ENCODE data around the gene NUDT19. TPM values are rescaled to one million over a fixed set of nuclear protein-coding genes. Genes with fewer than 3 reads are reported as not detected.

The NUDT19 gene
- total and polyA plus RNA-seq, 9 donors = 3.6 to 13.0 (median 6.3) TPM

DNA sequence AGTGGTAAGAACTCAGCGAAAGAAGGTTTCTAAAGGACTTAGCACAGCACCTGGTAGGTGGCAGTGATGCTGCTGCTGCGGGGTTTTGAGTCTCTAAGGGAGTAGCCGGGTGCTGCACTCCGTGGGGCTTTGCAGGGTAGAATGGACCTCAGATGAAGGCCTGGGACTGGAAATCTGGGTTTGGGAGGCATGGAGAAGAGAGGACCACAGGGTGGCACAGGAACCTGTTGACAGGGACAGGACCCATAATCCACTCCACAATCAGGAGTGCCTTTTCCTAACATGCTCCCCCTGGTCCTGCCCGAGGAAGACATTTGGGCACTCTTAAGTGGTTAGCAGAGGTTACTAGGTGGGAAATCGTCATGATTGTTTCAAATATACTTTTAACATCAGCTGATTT is 57.7 kb downstream of the NUDT19 start:
- no peaks in the 10 kb centered on the region for H3K27me3 ChIP-seq
- H3K9me3 ChIP-seq = no peaks in the 10 kb centered on the region
- no peaks in the 10 kb centered on the region for H3K4me1 ChIP-seq (ENCODE audit: insufficient read depth)
- intact Hi-C loops (cut with DNase I) = no loop called here
- TF ChIP-seq CTCF (IDR thresholded peaks at IDR 0.05) = no peak
- no peak for TF ChIP-seq POLR2A (IDR thresholded peaks at IDR 0.05)
- TF ChIP-seq EP300 (IDR thresholded peaks at IDR 0.05) = no peak
- H3K27ac ChIP-seq = no peak overlapping the region
- no peak overlapping the region for H3K4me3 ChIP-seq
- 69 to 71% (median 71%) methylated on average over 6 of the region's 6 CpGs for WGBS, 3 donors
- H3K36me3 ChIP-seq = no peaks in the 10 kb centered on the region
- no peak for DNase-seq

DNA sequence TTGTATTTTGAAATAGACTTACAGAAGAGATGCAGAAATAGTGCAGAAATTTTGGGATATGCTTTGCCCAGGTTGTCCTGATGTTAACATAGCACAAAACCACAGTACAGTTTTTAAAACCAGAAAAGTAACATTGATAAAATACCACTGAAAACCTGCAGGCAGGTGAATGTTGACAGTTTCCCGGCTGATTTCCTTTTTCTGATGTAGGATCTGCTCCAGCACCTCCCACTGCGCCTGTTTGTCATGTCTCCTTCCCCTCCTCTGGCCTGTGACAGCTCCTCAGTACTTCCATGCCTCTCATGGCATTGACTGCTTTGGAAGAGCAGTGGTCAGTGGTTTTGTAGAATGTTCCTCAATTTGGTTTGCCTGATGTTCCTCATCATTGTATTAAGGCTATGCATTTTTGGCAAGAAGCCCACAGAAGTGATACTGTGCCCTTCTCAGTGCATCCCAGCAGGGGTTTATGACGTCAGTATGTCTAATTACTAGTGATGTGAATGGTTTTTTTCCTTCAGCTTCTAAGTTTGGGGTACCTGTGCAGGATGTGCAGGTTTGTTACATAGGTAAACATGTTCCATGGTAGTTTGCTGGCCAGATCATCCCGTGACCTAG is 58.9 kb downstream of the NUDT19 start:
- Histone ChIP-seq H3K4me1 (ENCODE audit: insufficient read depth) (no peaks in the 10 kb centered on the region), H3K4me3 (no peak overlapping the region), H3K27me3 (no peaks in the 10 kb centered on the region), H3K27ac (no peak overlapping the region), H3K9me3 (no peaks in the 10 kb centered on the region), H3K36me3 (no peaks in the 10 kb centered on the region)
- WGBS, 3 donors = 52 to 67% (median 55%) methylated on average over 4 of the region's 4 CpGs
- intact Hi-C loops (cut with DNase I) = no loop called here
- TF ChIP-seq EP300 (IDR thresholded peaks at IDR 0.05) (no peak), CTCF (IDR thresholded peaks at IDR 0.05) (no peak), POLR2A (IDR thresholded peaks at IDR 0.05) (no peak)
- no peak for DNase-seq

DNA sequence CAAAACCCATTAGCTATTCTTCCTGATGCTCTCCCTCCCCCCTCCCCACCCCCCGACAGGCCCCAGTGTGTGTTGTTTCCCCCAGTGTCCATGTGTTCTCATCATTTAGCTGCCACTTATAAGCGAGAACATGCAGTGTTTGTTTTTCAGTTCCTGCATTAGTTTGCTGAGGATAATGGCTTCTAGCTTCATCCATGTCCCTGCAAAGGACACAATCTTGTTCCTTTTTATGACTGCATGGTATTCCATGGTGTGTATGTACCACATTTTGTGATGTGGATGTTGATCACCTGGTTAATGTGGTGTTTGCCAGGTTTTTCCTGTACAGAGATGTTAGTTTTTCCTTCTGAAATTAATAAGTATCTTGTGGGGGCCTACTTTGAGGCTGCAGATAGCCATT is 59.4 kb downstream of the NUDT19 start:
- no peak for DNase-seq
- Histone ChIP-seq H3K4me3 (no peak overlapping the region), H3K36me3 (no peaks in the 10 kb centered on the region), H3K27me3 (no peaks in the 10 kb centered on the region), H3K9me3 (no peaks in the 10 kb centered on the region), H3K27ac (no peak overlapping the region), H3K4me1 (ENCODE audit: insufficient read depth) (no peaks in the 10 kb centered on the region)
- intact Hi-C loops (cut with DNase I) = no loop called here
- TF ChIP-seq POLR2A (IDR thresholded peaks at IDR 0.05) = no peak
- 74 to 85% (median 84%) methylated on average over 2 of the region's 2 CpGs for WGBS, 3 donors

DNA sequence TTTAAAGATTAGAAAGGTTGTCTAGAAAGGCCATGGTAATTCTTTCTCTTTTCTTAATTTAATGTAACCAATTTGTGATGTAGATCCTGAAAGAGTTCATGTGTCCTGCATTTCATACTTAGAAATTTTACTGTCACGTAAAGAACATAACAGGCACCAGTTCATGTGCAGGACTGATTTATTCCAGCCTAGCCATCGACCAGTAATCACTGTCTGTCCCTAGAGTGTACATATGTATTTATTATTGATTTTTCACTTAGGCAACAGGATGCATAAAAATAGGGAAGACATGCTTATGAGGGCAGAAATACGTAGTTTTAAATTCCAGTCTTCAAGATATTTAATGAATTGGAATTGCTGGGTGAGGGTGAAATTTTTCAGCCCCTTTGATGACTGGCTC is 65.6 kb downstream of the NUDT19 start:
- H3K27ac ChIP-seq = no peak overlapping the region
- H3K9me3 ChIP-seq = peaks cover 0 to 5% of the 10 kb centered on the region in 2 donors
- H3K36me3 ChIP-seq = no peaks in the 10 kb centered on the region
- intact Hi-C loops (cut with DNase I) = no loop called here
- no peak for DNase-seq
- H3K4me1 ChIP-seq (ENCODE audit: insufficient read depth) = no peaks in the 10 kb centered on the region
- no peak overlapping the region for H3K4me3 ChIP-seq
- no peak for TF ChIP-seq EP300 (IDR thresholded peaks at IDR 0.05)
- TF ChIP-seq POLR2A (IDR thresholded peaks at IDR 0.05) = no peak
- no peak for TF ChIP-seq CTCF (IDR thresholded peaks at IDR 0.05)
- 77 to 88% (median 83%) methylated on average over 3 of the region's 3 CpGs for WGBS, 3 donors
- no peaks in the 10 kb centered on the region for H3K27me3 ChIP-seq

Small RNAs within 50 kb of the gene (small RNA-seq; reads per million reads assigned to genes)
- gene RN7SL789P = not detected

Other genes with a start within 250 kb of the NUDT19 start
- 10 to 100 TPM; 53.2 to 92.4 (median 67.1) TPM for gene PDCD5, start 110.6 kb upstream of the NUDT19 start, total RNA-seq
- 100 to 1,000 TPM in 1 of 2 donors, 10 to 100 TPM in 1; 63.3 to 122 TPM for gene PDCD5, start 110.6 kb upstream of the NUDT19 start, polyA plus RNA-seq
- gene ANKRD27, start 16.6 kb upstream of the NUDT19 start, total RNA-seq = 10 to 100 TPM; 10.6 to 33.6 (median 23.5) TPM
- gene ANKRD27, start 16.6 kb upstream of the NUDT19 start, polyA plus RNA-seq = 10 to 100 TPM in 1 of 2 donors, 1 to 10 TPM in 1; 9.9 to 19.4 TPM
- gene RGS9BP, start 16.0 kb upstream of the NUDT19 start, total RNA-seq = under 1 TPM in 2 of 7 donors, not detected in 5; 0.17 to 0.31 TPM
- gene RGS9BP, start 16.0 kb upstream of the NUDT19 start, polyA plus RNA-seq = under 1 TPM; 0.06 to 0.15 TPM
- gene TDRD12, start 27.9 kb downstream of the NUDT19 start, total RNA-seq = 1 to 10 TPM in 6 of 7 donors, under 1 TPM in 1; 0.23 to 3.2 (median 2.4) TPM
- gene TDRD12, start 27.9 kb downstream of the NUDT19 start, polyA plus RNA-seq = 1 to 10 TPM in 1 of 2 donors, under 1 TPM in 1; 0.63 to 1.1 TPM
- gene SLC7A9, start 177.9 kb downstream of the NUDT19 start, total RNA-seq = under 1 TPM; 0.23 to 0.95 (median 0.64) TPM
- under 1 TPM; 0.53 to 0.72 TPM for gene SLC7A9, start 177.9 kb downstream of the NUDT19 start, polyA plus RNA-seq

All from ovary (tissue), 9 donors.